ENCODE results near the gene DYNC1H1. TPM values are rescaled to one million over a fixed set of nuclear protein-coding genes. Genes with fewer than 3 reads are reported as not detected.
"Not testable (repeated sequence)": the region's sequence is repeated elsewhere in the genome, so short reads cannot be mapped to it uniquely, and the experiment has no call there.

The DYNC1H1 gene
- total RNA-seq, 6 donors from 2014 or later: 352 to 556 (median 447) TPM

DNA sequence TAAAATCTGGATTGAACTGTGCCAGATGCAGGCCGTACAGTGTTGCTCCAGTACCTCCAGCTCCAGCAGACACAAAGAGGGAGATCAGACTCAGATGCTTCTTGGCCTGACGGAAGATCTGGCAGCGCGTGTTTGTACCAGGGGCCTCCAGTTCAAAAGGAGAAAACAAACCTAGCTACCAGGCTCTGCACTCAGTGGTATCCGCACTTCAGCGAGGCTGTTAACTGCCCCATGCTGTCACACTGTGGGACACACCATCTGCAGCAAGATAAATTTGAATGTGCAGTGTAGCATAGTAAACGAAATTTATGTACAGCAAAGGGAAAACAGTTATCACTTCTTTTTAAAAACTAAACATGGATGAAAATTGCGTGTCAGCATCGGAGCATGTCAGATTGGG is 5.1 kb downstream of the DYNC1H1 start:
- H3K4me1 ChIP-seq: peaks cover 43 to 68% (median 53%) of the 10 kb centered on the region in 4 donors

GRCh38 chr14:101970830-101971400 is 6.5 kb downstream of the DYNC1H1 start:
- H3K27me3 ChIP-seq: no peaks in the 10 kb centered on the region
- peak overlapping the region in 2 of 4 donors; percentile 75 to 83 for H3K27ac ChIP-seq
- no peak overlapping the region for H3K4me3 ChIP-seq
- H3K9me3 ChIP-seq: no peaks in the 10 kb centered on the region
- no peak for DNase-seq
- no peak for ATAC-seq (ENCODE audit: low FRiP score in 2 of 2)
- peaks cover 0 to 15% (median 3%) of the 10 kb centered on the region in 4 donors for H3K36me3 ChIP-seq
- H3K4me1 ChIP-seq: peaks cover 39 to 68% (median 50%) of the 10 kb centered on the region in 4 donors
- no peak for TF ChIP-seq POLR2AphosphoS5 (IDR thresholded peaks at IDR 0.05)
- no peak for TF ChIP-seq EP300 (IDR thresholded peaks at IDR 0.05)
- TF ChIP-seq POLR2A (IDR thresholded peaks at IDR 0.05): no peak
- TF ChIP-seq CTCF (IDR thresholded peaks at IDR 0.05): no peak
- WGBS, 2 donors: 79 to 86% methylated on average over 10 to 11 of the region's 11 CpGs

More for the DNA sequence above, 5.1 kb downstream of the DYNC1H1 start:
- no peak for TF ChIP-seq POLR2A (IDR thresholded peaks at IDR 0.05)
- no peak for TF ChIP-seq POLR2AphosphoS5 (IDR thresholded peaks at IDR 0.05)
- TF ChIP-seq CTCF (IDR thresholded peaks at IDR 0.05): no peak
- DNase-seq (no peak), ATAC-seq (ENCODE audit: low FRiP score in 2 of 2) (no peak)
- 77 to 94% methylated on average over 9 of the region's 9 CpGs for WGBS, 2 donors
- Histone ChIP-seq H3K27me3 (no peaks in the 10 kb centered on the region), H3K9me3 (no peaks in the 10 kb centered on the region), H3K4me3 (no peak overlapping the region), H3K36me3 (peaks cover 0 to 11% (median 1%) of the 10 kb centered on the region in 4 donors), H3K27ac (no peak overlapping the region)

- H3K27ac ChIP-seq: peak overlapping the region; percentile 57 to 83 (median 67)
- 88 to 95% methylated on average over 2 of the region's 2 CpGs for WGBS, 2 donors
- peaks cover 34 to 63% (median 46%) of the 10 kb centered on the region in 4 donors for H3K4me1 ChIP-seq
These were observed 7.1 kb downstream of the DYNC1H1 start for GRCh38 chr14:101971458-101971857.

GRCh38 chr14:101972126-101972866 is 7.9 kb downstream of the DYNC1H1 start:
- DNase-seq: peak in 1 of 2 donors; percentile 93
- Histone ChIP-seq H3K9me3 (no peaks in the 10 kb centered on the region), H3K4me1 (peaks cover 27 to 55% (median 41%) of the 10 kb centered on the region in 4 donors), H3K4me3 (no peak overlapping the region), H3K27me3 (no peaks in the 10 kb centered on the region), H3K27ac (peak overlapping the region; percentile 57 to 83 (median 67)), H3K36me3 (peaks cover 0 to 28% (median 14%) of the 10 kb centered on the region in 4 donors)
- 28 to 37% methylated on average over 8 to 10 of the region's 10 CpGs for WGBS, 2 donors
- peak; percentile 96 to 99 for ATAC-seq (ENCODE audit: low FRiP score in 2 of 2)
- TF ChIP-seq EP300 (IDR thresholded peaks at IDR 0.05): peak in 1 of 4 donors; percentile 65
- TF ChIP-seq CTCF (IDR thresholded peaks at IDR 0.05): no peak
- TF ChIP-seq POLR2A (IDR thresholded peaks at IDR 0.05): peak in 1 of 4 donors; percentile 18
- TF ChIP-seq POLR2AphosphoS5 (IDR thresholded peaks at IDR 0.05): peak; percentile 73 to 82

More at GRCh38 chr14:101971458-101971857, 7.1 kb downstream of the DYNC1H1 start:
- H3K36me3 ChIP-seq: peaks cover 0 to 20% (median 8%) of the 10 kb centered on the region in 4 donors
- not testable (repeated sequence) for DNase-seq; ATAC-seq (ENCODE audit: low FRiP score in 2 of 2); H3K4me3 ChIP-seq; H3K9me3 ChIP-seq; H3K27me3 ChIP-seq

DNA sequence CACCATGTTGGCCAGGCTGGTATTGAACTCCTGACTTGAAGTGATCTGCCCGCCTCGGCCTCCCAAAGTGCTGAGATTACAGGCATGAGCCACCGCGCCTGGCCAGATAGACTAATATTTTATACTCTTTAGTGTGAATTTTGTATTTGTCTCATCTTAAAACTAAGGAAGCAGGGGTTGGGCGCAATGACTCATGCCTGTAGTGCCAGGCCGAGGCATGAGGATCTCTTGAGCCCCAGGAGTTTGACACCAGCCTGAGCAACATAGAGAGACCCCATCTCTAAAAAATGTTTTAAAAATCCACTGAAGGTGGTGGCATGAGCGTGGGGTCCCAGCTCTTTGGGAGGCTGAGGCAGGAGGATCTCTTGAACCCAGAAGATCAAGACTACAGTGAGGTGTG is 9.0 kb downstream of the DYNC1H1 start:
- Histone ChIP-seq H3K4me3 (no peak overlapping the region), H3K4me1 (peaks cover 22 to 44% (median 34%) of the 10 kb centered on the region in 4 donors), H3K36me3 (peaks cover 0 to 38% (median 20%) of the 10 kb centered on the region in 4 donors), H3K9me3 (no peaks in the 10 kb centered on the region), H3K27ac (peak overlapping the region in 3 of 4 donors; percentile 57 to 81 (median 75)), H3K27me3 (no peaks in the 10 kb centered on the region)
- DNase-seq: peak in 1 of 2 donors; percentile 37
- WGBS, 2 donors: 87 to 93% methylated on average over 7 of the region's 7 CpGs
- peak in 1 of 2 donors; percentile 11 for ATAC-seq (ENCODE audit: low FRiP score in 2 of 2)
- TF ChIP-seq POLR2A (IDR thresholded peaks at IDR 0.05) (no peak), POLR2AphosphoS5 (IDR thresholded peaks at IDR 0.05) (no peak), CTCF (IDR thresholded peaks at IDR 0.05) (no peak), EP300 (IDR thresholded peaks at IDR 0.05) (no peak)
